ENCODE data around the gene LAMC3.
"Not testable (repeated sequence)": the region's sequence is repeated elsewhere in the genome, so short reads cannot be mapped to it uniquely, and the experiment has no call there.

Gene LAMC3

DNA sequence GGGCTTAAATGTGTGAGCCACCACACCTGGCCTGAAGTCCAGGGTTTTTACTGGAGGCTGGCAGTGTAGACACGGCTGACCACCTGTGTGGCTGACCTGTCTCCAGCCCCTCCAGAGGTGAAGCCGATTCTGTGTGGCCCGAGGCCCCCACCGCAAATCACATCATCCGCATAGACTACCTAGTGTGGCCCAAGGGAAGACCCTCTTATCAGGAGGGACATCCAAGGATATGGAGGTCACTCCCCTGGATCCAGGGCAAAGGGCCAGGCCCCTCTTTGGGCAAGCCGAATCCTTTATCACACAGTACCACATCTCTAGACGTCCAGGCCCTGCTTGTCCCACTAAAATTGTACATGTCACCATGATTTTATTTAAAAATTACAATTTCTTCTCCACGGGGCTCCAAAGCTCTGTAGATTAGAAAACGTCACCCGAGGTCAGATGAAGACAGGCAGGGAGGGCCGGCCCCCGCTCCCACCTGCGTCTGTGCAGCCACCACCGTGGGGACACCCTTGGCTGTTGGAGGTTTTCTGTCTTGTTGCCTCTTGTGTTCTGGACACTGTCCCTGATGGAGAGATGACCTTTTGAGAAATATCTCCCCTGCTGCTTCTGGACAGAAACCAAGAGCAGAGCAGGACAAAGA lies 20.1 kb downstream of the LAMC3 start:
- no peak for DNase-seq (ENCODE audit: low read depth in 2 of 2)

GRCh38 chr9:131029574-131029952 lies 20.6 kb downstream of the LAMC3 start:
- no peak for DNase-seq (ENCODE audit: low read depth in 2 of 2)

DNA sequence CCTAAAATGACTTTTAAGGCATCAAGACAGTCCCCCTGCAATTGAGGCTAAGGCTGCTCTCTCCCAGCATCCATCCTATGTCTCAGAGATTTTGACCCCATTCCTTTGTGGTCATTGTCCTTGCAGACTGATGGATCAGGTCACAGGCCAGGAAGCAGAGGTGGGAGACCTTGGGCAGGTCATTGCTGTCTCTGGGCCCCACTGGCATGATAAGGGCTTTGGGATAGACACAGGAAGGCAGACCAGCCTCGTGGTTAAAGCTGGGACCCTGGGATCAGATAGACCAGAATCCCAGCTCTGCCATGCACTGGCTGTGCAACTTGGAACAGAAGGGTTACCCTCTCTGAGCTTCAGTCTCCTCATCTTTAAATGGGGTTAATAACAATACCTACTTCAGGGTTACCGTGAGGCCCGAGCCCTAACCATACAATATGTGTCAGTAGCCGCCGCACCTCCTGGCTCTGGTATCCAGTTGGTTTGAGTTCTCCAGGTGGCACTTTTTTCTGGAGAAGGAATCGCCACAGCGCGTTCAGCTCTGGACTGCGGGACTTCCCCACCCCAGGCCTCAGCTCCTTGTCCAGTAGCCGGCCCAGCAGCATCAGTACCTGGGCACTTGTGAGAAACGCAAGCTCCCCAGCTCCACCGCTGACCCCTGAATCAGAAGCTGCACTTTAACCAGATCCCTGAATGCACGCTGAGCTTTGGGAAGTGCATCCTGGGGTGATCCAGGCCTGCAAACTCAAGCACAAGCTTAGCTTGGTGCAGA lies 21.4 kb downstream of the LAMC3 start:
- no peak for DNase-seq (ENCODE audit: low read depth in 2 of 2)

DNA sequence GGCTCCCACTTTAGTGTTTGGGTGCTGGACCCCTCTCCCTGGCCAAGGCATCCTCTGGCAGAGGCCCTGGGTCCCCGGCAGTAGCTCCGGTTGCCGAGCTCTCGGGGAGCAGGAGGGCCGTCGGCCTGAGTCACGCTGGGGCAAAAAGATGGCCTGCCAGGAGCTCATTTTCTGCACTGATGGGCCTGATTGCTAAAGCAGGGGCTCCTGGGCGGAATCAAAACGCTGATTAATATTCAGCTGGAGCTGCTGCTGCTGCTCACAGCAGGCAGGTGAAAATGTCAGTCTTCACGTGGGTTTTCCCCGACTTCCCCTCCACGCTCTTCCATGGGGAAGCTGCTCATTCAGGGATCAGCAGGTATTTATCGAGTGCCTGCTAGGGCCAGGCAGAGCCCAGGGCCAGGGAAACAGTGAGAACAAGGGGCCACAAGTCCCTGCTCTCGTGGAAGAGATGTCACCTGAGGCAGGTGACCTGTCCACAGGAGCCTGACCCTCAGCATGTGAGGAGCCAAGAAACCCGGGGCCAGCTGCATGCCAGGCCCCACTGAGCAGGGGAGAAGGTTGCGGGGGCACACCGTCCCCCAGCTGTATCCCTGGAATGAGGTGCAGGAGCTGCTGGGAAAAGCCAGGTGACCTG lies 22.1 kb downstream of the LAMC3 start:
- DNase-seq (ENCODE audit: low read depth in 2 of 2), result no peak

GRCh38 chr9:131031642-131032005 lies 22.6 kb downstream of the LAMC3 start:
- DNase-seq (ENCODE audit: low read depth in 2 of 2), result no peak

DNA sequence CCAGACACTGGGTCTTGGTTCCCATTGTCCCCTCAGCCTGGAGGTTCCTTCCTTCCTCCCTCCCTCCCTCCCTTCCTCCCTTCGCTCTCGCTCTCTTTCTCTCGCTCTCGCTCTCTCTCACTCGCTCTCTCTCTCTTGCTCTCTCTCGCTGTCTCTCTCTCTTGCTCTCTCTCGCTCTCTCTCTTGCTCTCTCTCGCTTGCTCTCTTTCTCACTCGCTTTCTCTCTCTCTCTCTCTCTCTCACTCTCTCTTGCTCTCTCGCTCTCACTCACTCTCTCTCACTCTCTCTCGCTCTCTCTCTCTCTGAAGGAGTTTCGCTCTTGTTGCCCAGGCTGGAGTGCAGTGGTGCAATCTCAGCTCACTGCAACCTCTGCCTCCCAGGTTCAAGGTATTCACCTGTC lies 23.4 kb downstream of the LAMC3 start:
- DNase-seq (ENCODE audit: low read depth in 2 of 2), result no peak

- no peak for DNase-seq (ENCODE audit: low read depth in 2 of 2)
Observed at GRCh38 chr9:131033269-131034224, 24.6 kb downstream of the LAMC3 start.

- DNase-seq (ENCODE audit: low read depth in 2 of 2), result no peak
Observed at GRCh38 chr9:131034268-131034667, 25.3 kb downstream of the LAMC3 start.

DNA sequence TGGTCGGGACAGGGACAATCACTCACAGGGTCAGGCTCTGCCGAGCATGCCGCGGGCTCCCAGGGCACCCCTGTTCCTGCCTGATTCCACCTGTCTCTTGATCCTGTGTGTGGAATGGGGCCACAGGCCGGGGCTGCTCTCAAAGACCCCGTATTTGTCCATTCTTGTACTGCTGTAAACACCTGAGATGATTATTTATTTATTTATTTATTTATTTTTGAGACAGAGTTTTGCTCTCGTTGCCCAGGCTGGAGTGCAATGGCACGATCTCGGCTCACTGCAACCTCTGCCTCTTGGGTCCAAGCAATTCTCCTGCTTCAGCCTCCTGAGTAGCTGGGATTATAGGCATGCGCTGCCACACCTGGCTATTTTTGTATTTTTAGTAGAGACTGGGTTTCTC lies 25.8 kb downstream of the LAMC3 start:
- not testable (repeated sequence) for DNase-seq (ENCODE audit: low read depth in 2 of 2)

GRCh38 chr9:131035548-131035947 lies 26.6 kb downstream of the LAMC3 start:
- no peak for DNase-seq (ENCODE audit: low read depth in 2 of 2)

DNA sequence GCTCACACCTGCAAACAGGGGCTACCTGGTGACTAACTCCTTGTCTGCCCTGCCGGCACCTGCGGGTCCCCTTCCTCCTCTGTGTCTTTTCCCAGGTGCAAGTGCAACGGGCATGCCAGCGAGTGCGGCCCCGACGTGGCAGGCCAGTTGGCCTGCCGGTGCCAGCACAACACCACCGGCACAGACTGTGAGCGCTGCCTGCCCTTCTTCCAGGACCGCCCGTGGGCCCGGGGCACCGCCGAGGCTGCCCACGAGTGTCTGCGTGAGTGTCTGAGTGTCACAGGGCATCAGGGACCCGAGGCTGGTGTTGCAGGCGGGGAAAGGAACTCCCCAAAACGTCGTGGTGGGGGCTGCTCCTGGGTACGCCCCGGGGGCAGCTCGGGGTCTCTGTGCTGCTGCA lies 27.1 kb downstream of the LAMC3 start:
- DNase-seq (ENCODE audit: low read depth in 2 of 2), result no peak

GRCh38 chr9:131036529-131037334 lies 27.8 kb downstream of the LAMC3 start:
- no peak for DNase-seq (ENCODE audit: low read depth in 2 of 2)

GRCh38 chr9:131037335-131038255 lies 28.6 kb downstream of the LAMC3 start:
- no peak for DNase-seq (ENCODE audit: low read depth in 2 of 2)

DNA sequence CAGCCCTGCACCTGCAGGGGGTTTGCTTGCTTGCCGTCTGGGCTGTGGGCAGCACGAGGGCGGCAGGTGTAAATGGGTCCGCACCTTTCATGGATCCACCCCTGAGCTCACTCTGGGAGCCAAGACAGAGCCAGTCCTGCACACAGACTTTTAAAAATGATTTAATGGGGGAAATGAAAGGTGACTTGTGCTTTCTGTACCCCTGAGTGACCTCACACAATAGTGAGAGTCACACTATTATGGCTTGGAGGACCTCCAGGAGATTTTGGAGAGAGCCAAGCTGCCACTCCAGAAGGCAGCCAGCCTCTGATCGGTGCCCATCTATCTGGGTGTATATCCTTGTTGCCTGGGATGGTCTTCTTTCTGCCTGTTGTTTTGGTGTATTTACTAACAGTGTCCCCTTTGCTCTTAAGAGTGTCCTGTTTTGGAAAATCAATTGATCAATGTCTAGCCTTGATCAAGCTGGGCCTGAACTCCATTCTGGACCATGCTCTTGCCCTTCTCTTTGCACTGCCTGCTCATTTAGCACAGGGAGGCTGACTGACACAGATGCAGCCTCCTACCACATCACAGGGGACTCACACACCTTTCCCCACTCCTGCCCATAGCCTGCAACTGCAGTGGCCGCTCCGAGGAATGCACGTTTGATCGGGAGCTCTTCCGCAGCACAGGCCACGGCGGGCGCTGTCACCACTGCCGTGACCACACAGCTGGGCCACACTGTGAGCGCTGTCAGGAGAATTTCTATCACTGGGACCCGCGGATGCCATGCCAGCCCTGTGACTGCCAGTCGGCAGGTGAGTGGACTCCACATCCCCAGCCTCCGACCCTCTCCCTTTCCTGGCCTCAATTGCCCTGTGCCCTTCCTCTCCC lies 29.5 kb downstream of the LAMC3 start:
- DNase-seq (ENCODE audit: low read depth in 2 of 2), result no peak

DNA sequence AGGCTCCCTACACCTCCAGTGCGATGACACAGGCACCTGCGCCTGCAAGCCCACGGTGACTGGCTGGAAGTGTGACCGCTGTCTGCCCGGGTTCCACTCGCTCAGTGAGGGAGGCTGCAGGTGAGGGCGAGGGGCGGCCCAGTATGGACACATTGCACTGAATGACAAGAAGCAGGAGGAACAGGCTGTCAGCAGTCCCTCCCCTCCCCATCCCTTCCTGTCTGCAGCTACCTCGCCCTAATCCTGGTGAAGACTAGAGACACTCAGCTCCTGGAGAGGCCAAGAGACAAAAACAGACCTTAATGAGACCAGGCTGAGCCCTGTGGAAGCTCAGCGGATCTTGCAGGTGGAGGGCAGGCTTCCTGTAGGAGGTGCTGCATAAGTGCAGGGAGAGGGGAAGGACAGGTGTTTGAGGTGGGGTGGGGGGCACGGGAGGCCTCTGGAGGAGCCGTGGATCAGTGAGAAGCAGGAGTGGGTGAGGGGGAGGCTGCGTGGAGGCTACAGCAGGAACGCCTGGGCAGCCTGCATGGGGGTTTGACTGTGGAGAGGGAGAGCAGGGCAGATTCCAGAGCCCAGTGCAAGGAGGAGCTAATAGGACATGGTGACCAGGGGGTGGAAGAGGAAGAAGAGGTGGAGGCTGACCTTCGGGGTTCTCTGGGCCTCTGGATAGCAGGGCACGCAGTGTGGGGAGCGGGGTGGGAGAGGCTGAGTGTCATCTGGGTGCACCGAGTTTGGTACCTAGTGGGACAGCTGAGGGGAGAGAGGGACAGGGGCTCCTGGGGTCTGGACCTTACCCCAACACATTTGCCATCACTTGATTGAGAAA lies 30.4 kb downstream of the LAMC3 start:
- no peak for DNase-seq (ENCODE audit: low read depth in 2 of 2)

GRCh38 chr9:131042666-131043065 lies 33.7 kb downstream of the LAMC3 start:
- DNase-seq (ENCODE audit: low read depth in 2 of 2), result no peak

DNA sequence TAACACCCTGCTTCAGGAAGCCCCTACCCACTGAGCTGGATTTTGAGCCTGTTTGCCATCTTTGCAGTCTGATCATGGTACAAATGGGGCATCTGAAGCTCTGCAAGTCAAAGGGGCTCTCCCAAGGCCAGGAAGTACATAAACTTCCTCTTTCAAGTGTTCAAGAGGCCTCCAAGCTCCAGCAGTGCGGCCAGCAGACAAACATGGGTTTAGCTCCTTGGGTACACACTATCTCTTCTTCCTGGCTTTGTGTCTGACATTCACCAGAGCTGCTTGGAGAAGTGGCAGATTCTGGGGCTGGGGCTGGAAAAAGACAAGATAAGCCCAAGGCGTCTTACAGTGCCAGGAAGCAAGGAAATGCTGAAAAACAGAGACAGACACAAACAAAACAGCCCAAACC lies 34.1 kb downstream of the LAMC3 start:
- no peak for DNase-seq (ENCODE audit: low read depth in 2 of 2)

DNA sequence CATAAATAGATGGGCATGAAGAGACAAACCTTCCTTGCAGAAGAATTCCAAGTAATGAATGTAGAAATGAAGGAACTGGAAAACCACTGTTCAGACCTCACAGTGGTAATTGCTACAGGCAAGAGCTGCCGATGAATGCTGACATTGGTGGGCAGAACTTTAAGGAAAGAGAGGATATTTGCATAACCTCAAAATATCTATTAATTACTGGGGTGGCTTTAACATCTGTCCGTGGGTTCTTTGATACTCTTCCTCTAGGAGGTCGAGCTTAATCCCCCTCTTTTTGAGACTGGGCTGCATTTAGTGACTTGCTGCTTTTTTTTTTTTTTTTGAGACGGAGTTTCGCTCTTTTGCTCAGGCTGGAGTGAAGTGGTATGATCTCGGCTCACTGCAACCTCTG lies 34.7 kb downstream of the LAMC3 start:
- DNase-seq (ENCODE audit: low read depth in 2 of 2), result no peak
